BE2C (cell line): ENCODE measurements around the gene GZMM.

ENCODE experiments used
- DNase-seq: peaks from one replicate; pipeline ENCODE4 v3.0.0-alpha.2; 2020
- H3K27me3 ChIP-seq: fragments of 250-450 bp; sonication (Bioruptor Pico); 2 replicates; pipeline ENCODE4 v1.5.1; 2020; ENCODE audit warnings: mild to moderate bottlenecking
- H3K36me3 ChIP-seq: fragments of 250-450 bp; sonication (Bioruptor Pico); 2 replicates; pipeline ENCODE4 v1.5.1; 2020; ENCODE audit warnings: mild to moderate bottlenecking
- H3K4me1 ChIP-seq: fragments of 250-450 bp; sonication (Bioruptor Pico); 2 replicates; pipeline ENCODE4 v1.5.1; 2020
- H3K4me3 ChIP-seq: 2 replicates; pipeline ENCODE4 v1.5.1; 2011; ENCODE audit warnings: low read depth, low read length
- H3K9me3 ChIP-seq: fragments of 250-450 bp; sonication (Bioruptor Pico); 2 replicates; pipeline ENCODE4 v1.5.1; 2020
- TF ChIP-seq, protein P1 (sequence below): IDR thresholded peaks from 2 replicates; pipeline ENCODE4 v1.5.1; 2012; ENCODE audit warnings: mild to moderate bottlenecking, low read depth, low read length

GZMM gene

DNA sequence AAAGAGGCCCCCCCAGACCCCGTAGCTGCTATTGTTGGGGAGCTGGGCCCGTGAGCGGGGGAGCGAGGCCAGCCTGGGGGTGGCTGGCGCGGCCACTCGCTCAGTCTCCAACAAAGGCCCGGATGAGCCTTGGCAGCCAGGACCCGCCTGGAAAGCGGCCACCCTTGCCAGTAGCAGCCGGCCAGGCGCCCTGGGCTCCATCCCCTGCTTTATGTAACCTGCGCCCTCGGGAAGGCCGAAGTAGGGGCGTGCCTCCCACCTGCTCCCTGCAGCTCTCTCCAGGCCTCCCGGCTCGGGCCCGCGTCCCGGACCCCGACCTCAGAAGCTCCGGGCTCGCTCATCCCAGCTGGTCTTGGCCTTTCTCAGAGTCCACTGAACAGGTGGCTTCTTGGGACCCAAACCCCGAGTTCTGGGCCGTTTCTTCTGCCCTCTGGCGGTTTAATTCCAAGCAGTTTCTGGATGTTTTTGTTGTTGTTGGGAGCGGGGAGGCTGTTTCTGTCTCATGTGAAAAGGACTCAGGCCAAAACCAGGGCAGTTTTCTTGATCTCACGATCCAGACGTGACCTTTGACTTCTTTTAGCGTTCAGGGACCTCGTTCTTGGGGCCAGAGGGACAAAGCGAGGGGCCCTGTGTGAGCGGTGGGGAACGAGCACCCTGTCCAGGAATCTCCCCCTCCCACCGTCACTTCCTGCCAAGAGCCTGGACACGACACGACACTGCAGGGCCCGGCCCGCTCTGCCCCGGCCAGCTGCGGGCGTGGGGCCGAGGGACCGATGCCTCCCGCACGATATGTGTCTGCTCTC, 11.1 kb upstream of the GZMM start:
- Histone ChIP-seq H3K9me3 (no peaks in the 10 kb centered on the region), H3K36me3 (peaks cover 22% of the 10 kb centered on the region), H3K4me1 (peaks cover 3% of the 10 kb centered on the region), H3K4me3 (peak overlapping the region; percentile 94), H3K27me3 (0 out of 2 replicates have a peak, but pooled peaks cover 2% of the 10 kb centered on the region)
- TF ChIP-seq, protein P1, sequence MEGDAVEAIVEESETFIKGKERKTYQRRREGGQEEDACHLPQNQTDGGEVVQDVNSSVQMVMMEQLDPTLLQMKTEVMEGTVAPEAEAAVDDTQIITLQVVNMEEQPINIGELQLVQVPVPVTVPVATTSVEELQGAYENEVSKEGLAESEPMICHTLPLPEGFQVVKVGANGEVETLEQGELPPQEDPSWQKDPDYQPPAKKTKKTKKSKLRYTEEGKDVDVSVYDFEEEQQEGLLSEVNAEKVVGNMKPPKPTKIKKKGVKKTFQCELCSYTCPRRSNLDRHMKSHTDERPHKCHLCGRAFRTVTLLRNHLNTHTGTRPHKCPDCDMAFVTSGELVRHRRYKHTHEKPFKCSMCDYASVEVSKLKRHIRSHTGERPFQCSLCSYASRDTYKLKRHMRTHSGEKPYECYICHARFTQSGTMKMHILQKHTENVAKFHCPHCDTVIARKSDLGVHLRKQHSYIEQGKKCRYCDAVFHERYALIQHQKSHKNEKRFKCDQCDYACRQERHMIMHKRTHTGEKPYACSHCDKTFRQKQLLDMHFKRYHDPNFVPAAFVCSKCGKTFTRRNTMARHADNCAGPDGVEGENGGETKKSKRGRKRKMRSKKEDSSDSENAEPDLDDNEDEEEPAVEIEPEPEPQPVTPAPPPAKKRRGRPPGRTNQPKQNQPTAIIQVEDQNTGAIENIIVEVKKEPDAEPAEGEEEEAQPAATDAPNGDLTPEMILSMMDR: peak; percentile 60
- DNase-seq: peak; percentile 70

DNA sequence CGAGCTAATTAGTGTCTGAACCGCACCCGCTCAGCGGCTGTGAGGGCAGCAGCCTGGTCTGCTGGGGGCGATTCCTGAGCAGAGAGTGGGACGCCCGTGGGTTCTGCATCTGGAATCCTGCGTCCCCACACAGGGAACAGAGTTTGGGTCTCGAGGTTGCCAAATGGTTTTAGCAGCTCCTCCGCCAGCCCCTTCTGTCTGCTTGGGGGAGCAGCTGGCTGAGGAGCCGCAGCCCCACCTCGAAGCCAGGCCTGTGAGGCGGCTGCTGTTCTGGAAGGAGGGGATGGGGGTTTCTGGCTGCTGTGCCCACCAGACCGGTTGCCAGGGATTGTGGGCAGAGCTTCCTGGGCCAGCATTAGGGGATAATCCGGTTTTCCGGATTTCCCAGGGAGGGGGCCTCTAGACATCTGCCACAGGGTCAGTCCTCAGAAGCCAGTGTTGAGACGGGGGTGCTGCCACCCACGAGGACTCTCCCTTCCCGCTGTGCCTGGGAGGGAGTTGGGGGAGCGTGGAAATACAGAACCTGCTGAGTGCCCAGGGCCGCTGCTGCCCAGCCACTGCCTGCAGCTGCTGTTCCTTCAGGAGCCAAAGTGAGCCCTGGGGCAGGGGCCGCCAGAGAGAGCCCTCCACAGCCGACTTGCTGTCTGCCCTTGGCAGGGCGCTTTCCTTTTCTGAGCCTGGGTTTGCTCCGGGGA, 10.3 kb upstream of the GZMM start:
- peaks cover 22% of the 10 kb centered on the region for H3K36me3 ChIP-seq
- peak; percentile 27 for DNase-seq
- peak overlapping the region; percentile 94 for H3K4me3 ChIP-seq
- H3K4me1 ChIP-seq: peaks cover 3% of the 10 kb centered on the region
- 0 out of 2 replicates have a peak, but pooled peaks cover 2% of the 10 kb centered on the region for H3K27me3 ChIP-seq
- no peaks in the 10 kb centered on the region for H3K9me3 ChIP-seq
- TF ChIP-seq, protein P1: no peak

DNA sequence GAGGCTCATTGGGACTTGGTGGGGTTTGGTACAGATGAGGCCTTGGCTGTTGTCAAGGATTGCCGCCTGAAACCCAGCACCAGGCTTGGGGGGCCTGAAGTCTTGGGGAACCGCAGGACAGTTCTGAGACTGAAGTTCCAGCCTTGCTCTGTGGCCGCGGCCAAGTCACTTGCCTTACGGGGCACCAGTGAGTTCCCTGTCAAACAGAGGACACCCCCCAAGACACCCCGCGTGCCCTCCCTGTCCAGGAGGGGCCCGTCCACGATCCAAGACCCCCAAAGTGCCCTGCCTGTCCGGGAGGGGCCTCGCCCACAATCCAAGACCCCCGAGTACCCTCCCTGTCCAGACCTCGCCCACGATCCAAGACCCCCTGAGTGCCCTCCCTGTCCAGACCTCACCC, 9.8 kb upstream of the GZMM start:
- TF ChIP-seq, protein P1: no peak
- Histone ChIP-seq H3K4me3 (peak overlapping the region; percentile 94), H3K4me1 (peaks cover 3% of the 10 kb centered on the region), H3K36me3 (peaks cover 28% of the 10 kb centered on the region), H3K9me3 (no peaks in the 10 kb centered on the region), H3K27me3 (0 out of 2 replicates have a peak, but pooled peaks cover 2% of the 10 kb centered on the region)
- no peak for DNase-seq

DNA sequence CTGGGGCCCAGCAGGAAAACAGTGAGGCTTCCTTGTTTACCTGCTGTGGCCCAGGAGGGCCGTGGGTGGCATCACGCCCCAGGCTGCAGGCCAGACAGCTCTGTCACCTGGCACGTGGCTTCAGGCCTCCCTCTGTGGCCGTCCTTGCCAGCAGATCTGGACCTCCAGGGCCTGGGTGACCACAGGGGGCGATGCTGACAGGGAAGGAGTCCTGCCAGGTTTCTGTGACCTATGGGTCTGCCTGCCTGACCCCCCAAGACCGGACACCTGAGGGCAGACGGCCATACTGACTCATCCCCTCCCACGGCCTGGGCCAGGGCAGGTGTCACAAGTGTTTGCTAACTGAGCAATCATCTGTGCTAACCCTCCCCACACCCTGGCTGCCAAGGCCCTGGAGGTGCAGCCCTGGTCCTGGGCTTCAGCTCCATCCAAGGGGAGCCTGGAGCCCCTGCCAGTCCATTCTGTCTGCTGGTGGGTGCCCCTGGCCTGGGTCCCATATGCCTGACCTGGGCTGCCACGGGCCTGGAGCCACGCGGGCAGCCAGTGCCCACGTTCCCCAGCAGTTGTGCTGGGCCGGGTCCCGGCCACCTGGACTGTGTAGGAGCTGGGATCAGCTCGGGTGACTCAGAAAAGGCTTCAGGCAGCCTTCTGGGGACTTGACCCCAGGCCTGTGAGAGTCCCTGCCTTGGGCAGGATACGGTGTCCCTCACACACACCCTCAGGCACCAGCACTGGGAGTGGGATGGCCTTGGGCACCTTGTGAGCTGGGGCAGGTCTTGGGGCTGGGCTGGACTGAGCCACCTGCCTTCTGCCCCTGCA, 8.6 kb upstream of the GZMM start:
- Histone ChIP-seq H3K27me3 (0 out of 2 replicates have a peak, but pooled peaks cover 2% of the 10 kb centered on the region), H3K4me3 (no peak overlapping the region), H3K4me1 (peaks cover 3% of the 10 kb centered on the region), H3K36me3 (peaks cover 30% of the 10 kb centered on the region), H3K9me3 (no peaks in the 10 kb centered on the region)
- TF ChIP-seq, protein P1: no peak
- no peak for DNase-seq

DNA sequence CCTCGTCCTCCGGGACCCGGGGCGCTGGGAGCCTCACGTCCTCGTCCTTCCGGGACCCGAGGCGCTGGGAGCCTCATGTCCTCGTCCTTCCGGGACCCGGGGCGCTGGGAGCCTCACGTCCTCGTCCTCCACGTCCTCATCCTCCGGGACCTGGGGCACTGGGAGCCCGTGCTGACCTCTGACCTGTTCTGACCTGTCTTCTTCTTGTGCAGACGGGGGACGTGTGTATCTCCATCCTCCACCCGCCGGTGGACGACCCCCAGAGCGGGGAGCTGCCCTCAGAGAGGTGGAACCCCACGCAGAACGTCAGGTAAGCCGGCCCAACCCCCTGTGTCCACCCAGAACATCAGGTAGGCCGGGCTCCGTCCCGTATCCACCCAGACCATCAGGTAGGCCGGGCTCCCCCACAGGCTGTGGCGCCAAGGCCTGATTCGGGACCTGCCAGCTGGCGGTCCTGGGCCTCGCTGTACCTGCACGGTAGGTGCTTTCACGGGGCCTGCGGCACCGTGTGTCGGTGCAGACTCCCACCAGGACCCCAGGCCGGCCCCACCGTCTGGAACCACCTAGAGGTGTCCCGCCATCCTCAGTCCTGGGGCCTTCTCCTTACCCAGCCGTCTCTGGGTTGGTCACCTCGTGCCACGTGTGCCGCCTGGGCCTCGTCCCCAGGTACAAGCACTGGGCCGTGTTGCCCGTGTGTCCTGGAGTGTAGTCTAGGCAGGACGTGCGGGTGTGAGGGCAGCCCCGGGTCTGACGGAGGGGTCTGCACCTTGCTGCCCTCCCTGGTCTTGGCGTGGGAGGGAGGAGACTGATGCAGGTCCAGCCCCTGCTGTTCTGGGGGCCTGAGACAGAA, 7.6 kb upstream of the GZMM start:
- Histone ChIP-seq H3K9me3 (no peaks in the 10 kb centered on the region), H3K36me3 (peaks cover 27% of the 10 kb centered on the region), H3K27me3 (0 out of 2 replicates have a peak, but pooled peaks cover 2% of the 10 kb centered on the region), H3K4me3 (no peak overlapping the region), H3K4me1 (peaks cover 3% of the 10 kb centered on the region; the same call in 1 of the 2 replicates)
- TF ChIP-seq, protein P1: no peak
- DNase-seq: no peak
